Natural killer cell treated with Interleukin-12 subunit alpha and Interleukin-12 subunit beta and Interleukin-15 and Interleukin-18, amount 100 ng/mL, for 72 hours (primary cell): ENCODE measurements around the gene C19orf67. TPM values are rescaled to one million over a fixed set of nuclear protein-coding genes. Genes with fewer than 3 reads are reported as not detected.
A peak's percentile ranks its signal among the peaks of the same experiment; 100 is the strongest.

Experiments
- ATAC-seq, 2 donors: fragments of 150-1000 bp; cut with Tn5 transposase in 1 of 2; sonication (Bioruptor Pico), chemical (Tn5 transposase) in 1 of 2; 2 replicates each; pipeline ENCODE4 v1.10.0; 2021
- DNase-seq: peaks from one replicate; pipeline ENCODE4 v3.0.0; 2022; ENCODE audit warnings: low spot score
- H3K27ac Mint-ChIP-seq, 2 donors: 1 replicate in 1 of 2; 2 replicates in 1 of 2; pipeline ENCODE4 v1.8.0; 2022; ENCODE audit warnings: mixed read lengths in 2 of 2, mild to moderate bottlenecking in 1 of 2, moderate library complexity in 1 of 2
- H3K27me3 Mint-ChIP-seq, 2 donors: 1 replicate in 1 of 2; 2 replicates in 1 of 2; pipeline ENCODE4 v1.8.0; 2022; ENCODE audit warnings: mixed read lengths in 2 of 2
- H3K36me3 Mint-ChIP-seq: one replicate; pipeline ENCODE4 v1.8.0; 2022; ENCODE audit warnings: mixed read lengths
- H3K4me1 Mint-ChIP-seq, 2 donors: 1 replicate in 1 of 2; 2 replicates in 1 of 2; pipeline ENCODE4 v1.8.0; 2022; ENCODE audit warnings: low read depth in 2 of 2, mixed read lengths in 2 of 2, mild to moderate bottlenecking in 1 of 2
- H3K4me3 Mint-ChIP-seq: one replicate; pipeline ENCODE4 v1.8.0; 2022; ENCODE audit warnings: mixed read lengths
- H3K9me3 Mint-ChIP-seq: 2 replicates; pipeline ENCODE4 v1.8.0; 2022; ENCODE audit warnings: mixed read lengths
- total RNA-seq, 2 donors: library from RNA; stranded (reverse); gene quantifications; one replicate each; pipeline ENCODE4 v1.2.3, GENCODE V29; 2022

The C19orf67 gene
- total RNA-seq, 2 donors from 2014 or later, result not detected

DNA sequence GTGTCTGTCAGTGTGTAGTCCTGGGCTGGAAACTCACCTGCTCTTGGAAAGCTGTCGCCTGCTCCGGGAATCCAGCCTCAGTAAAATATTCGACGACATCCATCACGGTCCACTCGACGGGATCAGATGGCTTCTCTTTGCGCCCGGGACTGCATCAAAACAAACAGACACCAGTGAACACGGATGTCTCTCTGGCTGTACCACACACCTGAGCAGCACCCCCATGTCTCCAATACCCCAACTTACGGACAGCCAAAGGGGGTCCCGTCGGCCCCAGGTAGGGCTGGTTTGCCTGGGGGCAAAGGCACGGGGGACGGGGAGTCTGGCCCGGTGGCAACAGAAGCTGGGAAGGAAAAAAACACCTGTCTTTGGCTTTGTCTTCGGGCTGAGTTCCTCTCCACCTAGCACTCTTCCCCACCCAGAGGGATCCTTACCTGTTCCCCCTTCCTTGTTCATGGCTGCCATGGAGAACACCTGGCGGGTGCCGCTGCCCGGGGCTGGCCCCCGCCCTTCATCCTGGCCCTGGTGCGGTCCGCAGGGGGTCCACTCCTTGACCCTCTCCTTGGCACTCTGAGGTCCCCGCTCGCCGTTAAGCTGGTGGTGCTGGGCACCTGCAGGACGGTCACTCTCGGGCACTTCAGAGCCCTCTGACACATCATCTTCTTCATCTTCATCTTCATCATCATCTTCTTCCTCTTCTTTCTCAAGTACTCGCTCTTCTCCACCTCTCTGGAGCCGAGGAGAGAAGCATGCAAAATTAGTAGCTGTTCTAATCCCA is 3.2 kb upstream of the C19orf67 start:
- Mint-ChIP-seq H3K27me3 (no peaks in the 10 kb centered on the region), H3K4me3 (peak overlapping the region; percentile 74), H3K4me1 (peaks cover 13 to 19% of the 10 kb centered on the region in 2 donors), H3K9me3 (no peaks in the 10 kb centered on the region), H3K27ac (peak overlapping the region in 1 of 2 donors; percentile 3), H3K36me3 (peaks cover 12% of the 10 kb centered on the region)
- no peak for ATAC-seq
- DNase-seq, result no peak

- H3K4me3 Mint-ChIP-seq, result no peak overlapping the region
- DNase-seq (no peak), ATAC-seq (no peak)
- H3K9me3 Mint-ChIP-seq, result no peaks in the 10 kb centered on the region
- peaks cover 5% of the 10 kb centered on the region for H3K36me3 Mint-ChIP-seq
- H3K27me3 Mint-ChIP-seq, result no peaks in the 10 kb centered on the region
- H3K4me1 Mint-ChIP-seq, result peaks cover 10 to 16% of the 10 kb centered on the region in 2 donors
- no peak overlapping the region for H3K27ac Mint-ChIP-seq
These were observed 515 bp upstream of the C19orf67 start for GRCh38 chr19:14086098-14086497.

DNA sequence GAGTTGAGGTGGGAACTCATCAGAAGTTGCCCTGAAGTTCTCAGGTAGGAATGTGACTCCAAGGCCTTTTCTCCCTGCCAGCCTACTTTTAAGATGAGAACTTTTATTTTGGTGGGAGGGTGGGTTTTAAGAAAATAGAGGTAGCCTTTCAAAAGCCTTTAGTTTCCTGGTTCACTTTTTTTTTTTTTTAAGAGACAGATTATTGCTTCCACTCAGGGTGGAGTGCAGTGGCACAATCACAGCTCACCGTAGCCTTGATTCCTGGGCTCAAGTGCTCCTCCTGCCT is 3.0 kb downstream of the C19orf67 start:
- DNase-seq (no peak), ATAC-seq (no peak)
- Mint-ChIP-seq H3K9me3 (no peaks in the 10 kb centered on the region), H3K4me3 (peak overlapping the region; percentile 98), H3K4me1 (peaks cover 9 to 14% of the 10 kb centered on the region in 2 donors), H3K27me3 (no peaks in the 10 kb centered on the region), H3K36me3 (no peaks in the 10 kb centered on the region), H3K27ac (peak overlapping the region; percentile 92 to 97)

GRCh38 chr19:14081797-14082674 is 3.5 kb downstream of the C19orf67 start:
- ATAC-seq (no peak), DNase-seq (peak; percentile 65)
- Mint-ChIP-seq H3K27me3 (no peaks in the 10 kb centered on the region), H3K27ac (peak overlapping the region; percentile 92 to 97), H3K9me3 (no peaks in the 10 kb centered on the region), H3K36me3 (no peaks in the 10 kb centered on the region), H3K4me1 (peaks cover 9 to 14% of the 10 kb centered on the region in 2 donors), H3K4me3 (peak overlapping the region; percentile 98)

DNA sequence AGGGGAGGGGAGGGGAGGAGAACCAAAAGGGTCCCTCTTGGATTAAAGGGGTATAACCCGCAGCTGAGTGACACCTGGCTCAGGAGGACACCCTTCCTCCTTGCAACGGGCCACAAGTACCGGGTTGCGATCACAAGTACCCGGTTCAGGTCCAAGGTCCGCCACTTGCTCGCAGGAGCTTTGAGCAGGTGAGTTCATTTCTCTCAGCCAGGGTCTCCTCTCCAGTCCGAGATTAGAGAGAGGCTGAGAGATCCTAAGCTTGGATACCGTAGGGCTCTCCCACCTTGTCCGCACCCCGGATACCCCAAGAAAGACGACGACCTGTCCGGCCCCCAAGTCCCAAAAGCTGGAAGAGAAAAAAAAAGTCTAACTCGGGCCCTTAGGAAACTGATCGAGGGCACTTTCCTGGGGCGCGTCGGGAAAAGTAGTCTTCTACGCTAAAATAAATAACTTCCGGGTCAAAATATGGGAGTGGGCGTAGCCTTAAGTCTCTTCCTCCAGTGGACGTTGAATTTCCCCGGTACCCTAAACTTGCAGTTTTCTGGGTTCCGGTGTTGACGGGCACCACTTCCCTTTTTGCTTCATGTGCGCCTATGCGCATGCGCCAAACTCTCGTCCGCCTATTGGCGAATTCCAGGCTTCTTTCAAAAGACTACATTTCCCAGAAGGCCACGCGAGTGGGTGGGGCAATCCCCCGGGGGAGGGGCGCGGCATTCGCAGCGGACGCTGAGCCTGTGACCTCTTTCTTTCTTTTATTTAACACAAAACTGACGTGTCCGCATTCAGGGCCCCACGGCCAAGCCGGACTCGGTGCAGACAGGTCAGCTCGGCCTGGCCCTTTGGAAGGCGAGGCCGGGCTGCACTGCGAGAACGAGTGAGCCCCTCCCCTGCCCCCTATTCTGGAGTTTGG is 4.4 kb downstream of the C19orf67 start:
- H3K9me3 Mint-ChIP-seq, result no peaks in the 10 kb centered on the region
- ATAC-seq, result peak; percentile 97

GRCh38 chr19:14078411-14078810 is 7.2 kb downstream of the C19orf67 start:
- no peaks in the 10 kb centered on the region for H3K36me3 Mint-ChIP-seq
- DNase-seq (no peak), ATAC-seq (no peak)
- no peak overlapping the region for H3K4me3 Mint-ChIP-seq
- H3K27ac Mint-ChIP-seq, result no peak overlapping the region
- no peaks in the 10 kb centered on the region for H3K27me3 Mint-ChIP-seq
- peaks cover 20 to 29% of the 10 kb centered on the region in 2 donors for H3K4me1 Mint-ChIP-seq
- no peaks in the 10 kb centered on the region for H3K9me3 Mint-ChIP-seq

More for the DNA sequence above, 4.4 kb downstream of the C19orf67 start:
- H3K36me3 Mint-ChIP-seq, result no peaks in the 10 kb centered on the region
- H3K27ac Mint-ChIP-seq, result peak overlapping the region; percentile 92 to 97
- peak; percentile 98 for DNase-seq
- no peaks in the 10 kb centered on the region for H3K27me3 Mint-ChIP-seq
- H3K4me1 Mint-ChIP-seq, result peaks cover 9 to 14% of the 10 kb centered on the region in 2 donors
- peak overlapping the region; percentile 98 for H3K4me3 Mint-ChIP-seq

DNA sequence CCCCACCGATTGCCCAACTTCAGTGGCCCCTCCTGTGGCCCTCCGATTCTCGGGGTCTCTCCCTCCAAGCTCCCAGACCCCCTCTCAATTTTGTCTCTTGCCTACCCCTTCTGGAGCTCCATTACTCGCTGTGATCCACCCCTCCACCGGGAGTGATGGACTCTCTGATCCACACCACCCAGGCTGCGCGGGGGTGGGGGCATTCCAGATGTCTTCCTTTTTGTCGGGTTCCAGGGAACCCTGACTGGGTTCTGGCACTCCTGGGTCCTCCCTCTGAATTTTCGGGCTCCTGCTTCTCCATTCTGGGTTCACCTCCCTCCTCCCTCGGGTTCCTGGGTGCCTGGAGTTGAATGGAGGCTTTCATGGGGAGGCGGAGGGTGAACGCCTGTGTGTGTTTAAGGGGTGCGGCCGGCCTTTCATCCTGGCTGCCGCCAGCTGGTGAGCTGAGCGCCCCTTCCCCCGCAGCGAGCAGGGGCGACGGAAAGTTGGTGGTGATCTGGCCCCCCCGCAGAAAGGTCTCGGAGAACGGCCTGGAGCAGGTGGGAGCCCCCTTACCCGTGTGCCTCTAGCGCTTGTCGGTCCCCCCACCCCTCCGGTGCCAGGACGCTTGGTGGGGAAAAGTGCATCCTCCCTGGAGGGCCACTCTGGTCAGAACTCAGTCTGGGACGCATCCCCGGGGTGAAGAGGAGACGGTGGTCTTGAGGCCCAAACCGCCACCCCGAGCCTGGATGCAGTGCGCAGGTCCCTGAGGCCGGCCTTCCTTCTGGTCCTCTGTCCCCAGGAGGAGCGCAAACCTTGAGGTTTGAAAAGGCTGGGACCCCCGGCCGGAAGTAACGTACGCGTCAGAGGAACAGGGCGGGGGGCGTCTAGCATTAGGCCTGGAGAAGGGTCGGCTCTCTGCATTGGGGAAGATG is 11.4 kb downstream of the C19orf67 start:
- peaks cover 11 to 16% of the 10 kb centered on the region in 2 donors for H3K4me1 Mint-ChIP-seq
- no peak for DNase-seq

GRCh38 chr19:14073261-14073924 is 12.2 kb downstream of the C19orf67 start:
- no peaks in the 10 kb centered on the region for H3K36me3 Mint-ChIP-seq
- ATAC-seq, result peak; percentile 83 to 86
- H3K9me3 Mint-ChIP-seq, result no peaks in the 10 kb centered on the region
- peak; percentile 83 for DNase-seq
- peak overlapping the region; percentile 99 for H3K4me3 Mint-ChIP-seq
- H3K4me1 Mint-ChIP-seq, result peaks cover 11 to 16% of the 10 kb centered on the region in 2 donors
- H3K27me3 Mint-ChIP-seq, result no peaks in the 10 kb centered on the region
- peak overlapping the region; percentile 51 to 53 for H3K27ac Mint-ChIP-seq

More for the DNA sequence above, 11.4 kb downstream of the C19orf67 start:
- peak overlapping the region; percentile 99 for H3K4me3 Mint-ChIP-seq
- no peaks in the 10 kb centered on the region for H3K36me3 Mint-ChIP-seq
- ATAC-seq, result peak in 1 of 2 donors; percentile 2
- no peaks in the 10 kb centered on the region for H3K9me3 Mint-ChIP-seq
- H3K27ac Mint-ChIP-seq, result peak overlapping the region; percentile 51 to 53
- H3K27me3 Mint-ChIP-seq, result no peaks in the 10 kb centered on the region

DNA sequence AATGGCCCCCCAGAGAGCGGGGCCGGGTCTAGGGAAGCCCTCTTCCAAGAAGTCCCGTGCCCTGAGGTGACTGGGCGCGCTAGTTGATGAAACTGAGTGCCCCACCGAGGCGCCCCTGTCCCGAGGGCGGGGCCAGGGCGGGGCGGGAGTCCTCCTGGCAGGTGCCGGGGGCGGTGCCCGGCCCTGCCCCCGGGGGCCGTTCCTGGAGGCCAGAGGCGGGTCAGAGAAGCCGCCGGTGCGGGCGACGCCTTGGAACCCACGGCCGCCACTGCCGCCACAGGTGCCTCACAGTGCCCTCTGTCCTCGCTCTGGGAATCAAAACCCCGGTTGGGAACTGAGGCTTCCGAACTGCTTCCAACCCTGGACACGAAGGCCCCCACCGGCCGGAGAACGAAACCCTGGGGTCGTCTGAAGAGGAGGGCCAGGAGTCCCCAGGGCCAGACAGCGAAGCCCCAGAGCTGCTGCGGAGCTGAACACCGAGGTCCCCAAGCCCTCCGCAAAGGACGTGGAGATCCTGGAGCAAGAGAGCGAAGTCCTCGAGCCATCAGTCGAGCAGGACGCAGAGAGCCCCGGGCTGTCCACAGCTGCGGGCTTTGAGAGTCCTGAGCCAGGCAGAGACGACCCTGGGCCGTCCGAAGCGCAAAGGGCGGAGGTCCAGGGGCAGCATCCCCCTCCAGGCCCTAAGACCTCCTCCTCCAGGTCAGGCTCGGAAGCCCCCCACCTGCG is 12.9 kb downstream of the C19orf67 start, which contains the start of gene MISP3:
MISP3 (plus strand) TSS at position 252 of the 726 bp plus-strand sequence. CDS start 524 bp downstream, outside the sequence.
- Mint-ChIP-seq H3K4me3 (peak within 1 kb of the TSS; percentile 99), H3K36me3 (no peaks in the 10 kb centered on the region), H3K9me3 (no peaks in the 10 kb centered on the region), H3K27me3 (no peaks in the 10 kb centered on the region), H3K4me1 (peaks cover 11 to 16% of the 10 kb centered on the region in 2 donors), H3K27ac (peak within 1 kb of the TSS in 1 of 2 donors; percentile 53)
- DNase-seq (no peak), ATAC-seq (peak; percentile 17 to 18)

DNA sequence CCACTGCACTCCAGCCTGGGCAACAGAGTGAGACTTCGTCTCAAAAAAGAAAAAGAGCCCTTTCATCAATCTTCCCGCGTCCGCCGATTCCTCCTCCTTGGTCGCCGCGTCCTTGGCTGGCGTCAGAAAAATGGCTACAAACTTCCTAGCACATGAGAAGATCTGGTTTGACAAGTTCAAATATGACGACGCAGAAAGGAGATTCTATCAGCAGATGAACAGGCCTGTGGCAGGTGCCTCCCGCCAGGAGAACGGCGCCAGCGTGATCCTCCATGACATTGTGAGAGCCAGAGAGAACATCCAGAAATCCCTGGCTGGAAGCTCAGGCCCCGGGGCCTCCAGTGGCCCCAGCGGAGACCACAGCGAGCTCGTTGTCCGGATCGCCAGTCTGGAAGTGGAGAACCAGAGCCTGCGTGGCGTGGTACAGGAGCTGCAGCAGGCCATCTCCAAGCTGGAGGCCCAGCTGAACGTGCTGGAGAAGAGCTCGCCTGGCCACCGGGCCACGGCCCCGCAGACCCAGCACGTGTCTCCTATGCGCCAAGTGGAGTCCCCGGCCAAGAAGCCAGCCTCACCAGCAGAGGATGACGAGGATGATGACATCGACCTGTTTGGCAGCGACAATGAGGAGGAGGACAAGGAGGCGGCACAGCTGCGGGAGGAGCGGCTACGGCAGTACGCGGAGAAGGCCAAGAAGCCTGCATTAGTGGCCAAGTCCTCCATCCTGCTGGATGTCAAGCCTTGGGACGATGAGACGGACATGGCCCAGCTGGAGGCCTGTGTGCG is 15.1 kb downstream of the C19orf67 start:
- ATAC-seq (no peak), DNase-seq (no peak)
- peaks cover 11 to 15% of the 10 kb centered on the region in 2 donors for H3K4me1 Mint-ChIP-seq
- H3K27me3 Mint-ChIP-seq, result no peaks in the 10 kb centered on the region
- no peak overlapping the region for H3K27ac Mint-ChIP-seq
- no peak overlapping the region for H3K4me3 Mint-ChIP-seq
- no peaks in the 10 kb centered on the region for H3K9me3 Mint-ChIP-seq
- H3K36me3 Mint-ChIP-seq, result no peaks in the 10 kb centered on the region

GRCh38 chr19:14066134-14066533 is 19.4 kb downstream of the C19orf67 start:
- Mint-ChIP-seq H3K27me3 (no peaks in the 10 kb centered on the region), H3K9me3 (no peaks in the 10 kb centered on the region), H3K36me3 (no peaks in the 10 kb centered on the region), H3K27ac (no peak overlapping the region), H3K4me3 (no peak overlapping the region), H3K4me1 (no peaks in the 10 kb centered on the region)
- ATAC-seq (no peak), DNase-seq (no peak)
